Suprapubic skin (tissue), 4 donors: ENCODE measurements around the gene FCGR3A.
"Not testable (repeated sequence)": the region's sequence is repeated elsewhere in the genome, so short reads cannot be mapped to it uniquely, and the experiment has no call there.

Source experiments
- POLR2A ChIP-seq, 2 donors: fragments of 450-650 bp; IDR thresholded peaks; one replicate each; pipeline ENCODE4 v1.6.1; 2017; ENCODE audit warnings: antibody characterized with exemption in 2 of 2, mild to moderate bottlenecking in 2 of 2, moderate library complexity in 2 of 2
- POLR2AphosphoS5 ChIP-seq, 3 donors: sonication (generic); formaldehyde crosslinking; IDR thresholded peaks; one replicate each; pipeline ENCODE4 v1.6.1; 2017; ENCODE audit warnings: antibody characterized with exemption in 3 of 3
- TF ChIP-seq, protein P1 (sequence below), 2 donors: fragments of 200-600 bp in 1 of 2; fragments of 450-650 bp in 1 of 2; sonication (generic) in 1 of 2; IDR thresholded peaks; one replicate each; pipeline ENCODE4 v1.5.1; 2016 to 2019; ENCODE audit warnings: antibody characterized with exemption in 2 of 2, mild to moderate bottlenecking in 1 of 2, moderate library complexity in 1 of 2

DNA sequence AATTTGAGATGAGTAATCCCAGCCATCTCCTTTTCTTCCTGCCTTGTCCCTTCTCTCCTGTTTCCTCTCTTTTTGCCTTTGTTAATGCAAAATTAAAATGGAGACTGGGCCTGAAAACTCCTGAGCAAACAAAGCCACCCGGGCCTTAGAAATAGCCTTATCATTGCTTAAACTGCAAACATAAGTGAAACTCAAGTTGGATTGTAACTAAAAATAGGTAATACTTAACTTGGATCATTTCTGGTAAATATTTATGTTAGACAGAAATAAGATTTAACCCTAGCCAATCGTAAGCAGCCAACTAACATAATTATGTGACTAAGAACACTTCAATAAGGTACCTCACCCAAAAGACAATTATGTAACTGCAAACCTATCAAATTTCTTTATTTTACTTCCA, 46.0 kb upstream of the FCGR3A start:
- TF ChIP-seq, protein P1, sequence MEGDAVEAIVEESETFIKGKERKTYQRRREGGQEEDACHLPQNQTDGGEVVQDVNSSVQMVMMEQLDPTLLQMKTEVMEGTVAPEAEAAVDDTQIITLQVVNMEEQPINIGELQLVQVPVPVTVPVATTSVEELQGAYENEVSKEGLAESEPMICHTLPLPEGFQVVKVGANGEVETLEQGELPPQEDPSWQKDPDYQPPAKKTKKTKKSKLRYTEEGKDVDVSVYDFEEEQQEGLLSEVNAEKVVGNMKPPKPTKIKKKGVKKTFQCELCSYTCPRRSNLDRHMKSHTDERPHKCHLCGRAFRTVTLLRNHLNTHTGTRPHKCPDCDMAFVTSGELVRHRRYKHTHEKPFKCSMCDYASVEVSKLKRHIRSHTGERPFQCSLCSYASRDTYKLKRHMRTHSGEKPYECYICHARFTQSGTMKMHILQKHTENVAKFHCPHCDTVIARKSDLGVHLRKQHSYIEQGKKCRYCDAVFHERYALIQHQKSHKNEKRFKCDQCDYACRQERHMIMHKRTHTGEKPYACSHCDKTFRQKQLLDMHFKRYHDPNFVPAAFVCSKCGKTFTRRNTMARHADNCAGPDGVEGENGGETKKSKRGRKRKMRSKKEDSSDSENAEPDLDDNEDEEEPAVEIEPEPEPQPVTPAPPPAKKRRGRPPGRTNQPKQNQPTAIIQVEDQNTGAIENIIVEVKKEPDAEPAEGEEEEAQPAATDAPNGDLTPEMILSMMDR (IDR thresholded peaks at IDR 0.05) = not testable (repeated sequence)
- TF ChIP-seq POLR2AphosphoS5, POLR2A (IDR thresholded peaks at IDR 0.05): not testable (repeated sequence)
